GM12878 (cell line): ENCODE results near the gene TMEM235. TPM values are rescaled to one million over a fixed set of nuclear protein-coding genes. Genes with fewer than 3 reads are reported as not detected.
"Not testable (repeated sequence)": the region's sequence is repeated elsewhere in the genome, so short reads cannot be mapped to it uniquely, and the experiment has no call there.

Experiments
- ATAC-seq: fragments of 200-7000 bp; cut with Tn5 transposase; 3 replicates; pipeline ENCODE4 v1.9.1; 2020; ENCODE audit warnings: mild to moderate bottlenecking, moderate library complexity
- BruUV-seq: library from RNA; stranded (reverse); fragments of 400-500 nt; replicated peaks from 2 replicates; lab custom pipeline; 2021; lab: Mats Ljungman, UMichigan
- CTCF ChIA-PET: fragments of 300-600 bp; sonication (Branson Sonifier 250); formaldehyde crosslinking; extraction: SDS; loops from one replicate; lab custom pipeline; 2021; ENCODE audit warnings: inconsistent platforms; lab: Yijun Ruan, JAX
- POLR2A ChIA-PET: fragments of 350-600 bp; formaldehyde crosslinking; extraction: SDS; loops from one replicate; lab custom pipeline; 2021; ENCODE audit warnings: inconsistent platforms; lab: Charles Lee
- RAD21 ChIA-PET: fragments of 300-600 bp; sonication (Branson Sonifier 250); formaldehyde crosslinking; loops from one replicate; lab custom pipeline; 2023; ENCODE audit warnings: antibody characterized with exemption; ENCODE audit not compliant: unreplicated experiment; lab: Charles Lee
- SMC1A ChIA-PET: fragments of 300-600 bp; sonication (Branson Sonifier 250); formaldehyde crosslinking; loops from one replicate; lab custom pipeline; 2023; ENCODE audit not compliant: unreplicated experiment, uncharacterized antibody; lab: Charles Lee
- DNase-seq: peaks from one replicate; pipeline ENCODE4 v3.0.0-alpha.2; 2011; ENCODE audit warnings: low read depth, low spot score
- FAIRE-seq: peaks from 3 replicates; lab custom pipeline; 2011; peaks lifted over from hg19 to GRCh38; lab: Jason Lieb, UNC
- H2AFZ ChIP-seq: 2 replicates; pipeline ENCODE4 v1.6.0; 2011; ENCODE audit warnings: low read depth, low read length, control low read depth; ENCODE audit not compliant: control insufficient read depth
- H3K27ac ChIP-seq: 2 replicates; pipeline ENCODE4 v1.5.1; 2011; ENCODE audit warnings: control low read depth; ENCODE audit not compliant: control insufficient read depth, insufficient read depth
- H3K27me3 ChIP-seq, 2 experiments: replicated peaks in 1 of 2; 2 replicates each; pipeline versions ENCODE4 v1.6.0 to v1.6.1; 2011; ENCODE audit warnings: low read length in 1 of 2; ENCODE audit not compliant: control insufficient read depth in 2 of 2, insufficient read depth in 2 of 2
- H3K36me3 ChIP-seq, 2 experiments: 2 replicates each; pipeline ENCODE4 v1.5.1; 2011; ENCODE audit warnings: low read length in 1 of 2; ENCODE audit not compliant: control insufficient read depth in 2 of 2, insufficient read depth in 2 of 2
- H3K4me1 ChIP-seq: 2 replicates; pipeline ENCODE4 v1.6.1; 2011; ENCODE audit warnings: mild to moderate bottlenecking, low read length, moderate library complexity, mixed read lengths; ENCODE audit not compliant: control insufficient read depth, insufficient read depth
- H3K4me2 ChIP-seq: 2 replicates; pipeline ENCODE4 v1.6.0; 2011; ENCODE audit warnings: control low read depth; ENCODE audit not compliant: control insufficient read depth, insufficient read depth
- H3K4me3 ChIP-seq: fragments of 200-600 bp; sonication (generic); 2 replicates; pipeline ENCODE4 v1.5.1; 2016
- H3K79me2 ChIP-seq: 2 replicates; pipeline ENCODE4 v1.6.0; 2011; ENCODE audit warnings: low read length; ENCODE audit not compliant: control insufficient read depth, insufficient read depth
- H3K9ac ChIP-seq: 2 replicates; pipeline ENCODE4 v1.8.0; 2011; ENCODE audit warnings: low read length, control low read depth, mixed read lengths; ENCODE audit not compliant: control insufficient read depth, insufficient read depth
- H3K9me3 ChIP-seq: replicated peaks from 3 replicates; pipeline ENCODE4 v1.5.1; 2011; ENCODE audit warnings: mild to moderate bottlenecking, low read length; ENCODE audit not compliant: control insufficient read depth, insufficient read depth
- H4K20me1 ChIP-seq: 2 replicates; pipeline ENCODE4 v1.6.0; 2011; ENCODE audit not compliant: control insufficient read depth, insufficient read depth
- NFXL1 ChIP-seq: fragments of 450-650 bp; IDR thresholded peaks from 2 replicates; pipeline ENCODE4 v1.6.1; 2017; ENCODE audit warnings: antibody characterized with exemption, mild to moderate bottlenecking, borderline replicate concordance
- ZNF217 ChIP-seq: fragments of 450-650 bp; IDR thresholded peaks from 2 replicates; pipeline ENCODE4 v1.6.1; 2017; ENCODE audit warnings: antibody characterized with exemption, mild to moderate bottlenecking
- WGBS: methylation state at CpG from one replicate; pipeline ENCODE4 v1.1.6; 2016; ENCODE audit warnings: low lambda C conversion rate; ENCODE audit not compliant: insufficient replicate concordance, insufficient coverage; ENCODE audit errors: missing lambda C conversion rate; 5-methylcytosine and 5-hydroxymethylcytosine counted together
- in situ Hi-C: fragments of 300-500 bp; cut with MboI; formaldehyde crosslinking; loops from 9 replicates; pipeline ENCODE4 v1.14.3; 2018; ENCODE audit warnings: mixed read lengths
- intact Hi-C: fragments of 100-400 bp; cut with micrococcal nuclease; formaldehyde crosslinking; loops from one replicate; pipeline ENCODE4 v1.14.2; 2022; ENCODE audit not compliant: unreplicated experiment
- polyA plus RNA-seq, 11 experiments: library from polyadenylated mRNA; depleted of rRNA in 4 of 11; unstranded in 6 of 11; stranded (reverse) in 5 of 11; fragments of >200 nt; fragmentation: Nextera tagmentation in 4 of 11; fragmentation: Illumina TruSeq in 1 of 11; extraction: Ambion mirVana in 4 of 11; extraction: Trizol in 1 of 11; gene quantifications; 1 replicate in 1 of 11; 2 replicates in 10 of 11; pipeline versions ENCODE4 v1.2.1 to v1.2.3, GENCODE V29; 2011 to 2016; ENCODE audit warnings: inconsistent platforms in 2 of 11, missing spikeins in 2 of 11, low read depth in 1 of 11
- total RNA-seq, 4 experiments: library from RNA; depleted of rRNA in 3 of 4; stranded (reverse); fragments of >200 nt in 3 of 4; fragmentation: Illumina TruSeq in 1 of 4; extraction: Trizol in 1 of 4; gene quantifications; 2 replicates each; pipeline versions ENCODE4 v1.2.1 to v1.2.3, GENCODE V29; 2013 to 2021

The TMEM235 gene
- total and polyA plus RNA-seq, 10 of the 15 experiments (the other 5 are each of a cell fraction or from before 2014, with no cell fraction given), result not detected

GRCh38 chr17:78252701-78253635 is 21.5 kb downstream of the TMEM235 start (continued):
- TF ChIP-seq ZNF217, result no peak
- no peak for TF ChIP-seq NFXL1

- in situ Hi-C loops, DNase-seq, ATAC-seq, FAIRE-seq, H3K9ac ChIP-seq, SMC1A ChIA-PET, BruUV-seq, H4K20me1 ChIP-seq, H3K36me3 ChIP-seq, H3K27me3 ChIP-seq, H3K27ac ChIP-seq, H3K9me3 ChIP-seq, H2AFZ ChIP-seq, H3K79me2 ChIP-seq: not testable (repeated sequence)
- WGBS, result 84% methylated on average over 11 of the region's 12 CpGs
- H3K4me3 ChIP-seq, result peak overlapping the region; percentile 77; the same call in 1 of the 2 replicates
- ChIA-PET POLR2A (interaction anchor here (0.7 kb wide), 1 partner anchor 39 kb away, joined by 5 read pairs; no protein-coding TSS in a partner anchor), CTCF (interaction anchor here (4.3 to 5.9 kb wide), 2 partner anchors 168 to 169 kb away, joined by 37 to 82 read pairs; no protein-coding TSS in a partner anchor), RAD21 (interaction anchor here (0.6 kb wide), 2 partner anchors 72 to 169 kb away, joined by 3 read pairs; no protein-coding TSS in a partner anchor)
- H3K4me1 ChIP-seq, result peaks cover 47% of the 10 kb centered on the region
- peak overlapping the region; percentile 52 for H3K4me2 ChIP-seq
- intact Hi-C loops, result loop anchor here (5.0 kb wide), 1 partner anchor 66 kb away; the partner anchor contains the start of genes AFMID and TK1
Measured at GRCh38 chr17:78253636-78253945, 22.2 kb downstream of the TMEM235 start.
